ENCODE measurements around the gene IQGAP2.
"Not testable (repeated sequence)": the region's sequence is repeated elsewhere in the genome, so short reads cannot be mapped to it uniquely, and the experiment has no call there.

The IQGAP2 gene

GRCh38 chr5:76603991-76604390 lies 200.9 kb downstream of the IQGAP2 start:
- DNase-seq (ENCODE audit: low read depth, low spot score): not testable (repeated sequence)

GRCh38 chr5:76604838-76605237 lies 201.8 kb downstream of the IQGAP2 start:
- no peak for DNase-seq (ENCODE audit: low read depth, low spot score)

GRCh38 chr5:76606701-76607100 lies 203.6 kb downstream of the IQGAP2 start:
- no peak for DNase-seq (ENCODE audit: low read depth, low spot score)

- DNase-seq (ENCODE audit: low read depth, low spot score): no peak
Measured at GRCh38 chr5:76607353-76607871, 204.3 kb downstream of the IQGAP2 start.

- no peak for DNase-seq (ENCODE audit: low read depth, low spot score)
Measured at GRCh38 chr5:76608833-76609232, 205.7 kb downstream of the IQGAP2 start.

- DNase-seq (ENCODE audit: low read depth, low spot score): no peak
Measured at GRCh38 chr5:76610196-76610595, 207.1 kb downstream of the IQGAP2 start.

- DNase-seq (ENCODE audit: low read depth, low spot score): no peak
Measured at GRCh38 chr5:76612942-76613341, 209.9 kb downstream of the IQGAP2 start.

GRCh38 chr5:76615759-76616158 lies 212.7 kb downstream of the IQGAP2 start:
- DNase-seq (ENCODE audit: low read depth, low spot score): no peak

- DNase-seq (ENCODE audit: low read depth, low spot score): no peak
Measured at GRCh38 chr5:76616206-76616605, 213.1 kb downstream of the IQGAP2 start.

- DNase-seq (ENCODE audit: low read depth, low spot score): no peak
Measured at GRCh38 chr5:76617229-76617628, 214.1 kb downstream of the IQGAP2 start.

- no peak for DNase-seq (ENCODE audit: low read depth, low spot score)
Measured at GRCh38 chr5:76617675-76618074, 214.6 kb downstream of the IQGAP2 start.

- DNase-seq (ENCODE audit: low read depth, low spot score): no peak
Measured at GRCh38 chr5:76620166-76620565, 217.1 kb downstream of the IQGAP2 start.

- DNase-seq (ENCODE audit: low read depth, low spot score): no peak
Measured at GRCh38 chr5:76622076-76622475, 219.0 kb downstream of the IQGAP2 start.

GRCh38 chr5:76622973-76623596 lies 220.0 kb downstream of the IQGAP2 start, which contains the start of gene F2RL2:
Gene F2RL2, minus strand, starts transcription at chr5:76623403. Its CDS starts 173 bp downstream, at chr5:76623230.
- DNase-seq (ENCODE audit: low read depth, low spot score): no peak

GRCh38 chr5:76625087-76625815 lies 222.2 kb downstream of the IQGAP2 start:
- no peak for DNase-seq (ENCODE audit: low read depth, low spot score)

GRCh38 chr5:76626738-76627137 lies 223.7 kb downstream of the IQGAP2 start:
- no peak for DNase-seq (ENCODE audit: low read depth, low spot score)

GRCh38 chr5:76634661-76635060 lies 231.6 kb downstream of the IQGAP2 start:
- DNase-seq (ENCODE audit: low read depth, low spot score): no peak

GRCh38 chr5:76637490-76637889 lies 234.4 kb downstream of the IQGAP2 start:
- DNase-seq (ENCODE audit: low read depth, low spot score): no peak

- DNase-seq (ENCODE audit: low read depth, low spot score): no peak
Measured at GRCh38 chr5:76638479-76638878, 235.4 kb downstream of the IQGAP2 start.

GRCh38 chr5:76641514-76642120 lies 238.5 kb downstream of the IQGAP2 start:
- peak; percentile 44 for DNase-seq (ENCODE audit: low read depth, low spot score)

GRCh38 chr5:76642390-76643040 lies 239.4 kb downstream of the IQGAP2 start:
- DNase-seq (ENCODE audit: low read depth, low spot score): no peak

- DNase-seq (ENCODE audit: low read depth, low spot score): no peak
Measured at GRCh38 chr5:76643371-76643770, 240.3 kb downstream of the IQGAP2 start.

Measured in activated CD4-positive, CD25-positive, alpha-beta regulatory T cell treated with anti-CD3 and anti-CD28 coated beads, Interleukin-2, amount 50 U/mL, for 16 hours (primary cell).